Stimulated activated CD4-positive, alpha-beta T cell treated with anti-CD3 and anti-CD28 coated beads, Interleukin-15, amount 100 ng/mL, for 24 hours (primary cell): ENCODE data around the gene CPXM2.

Source experiments
- DNase-seq: peaks from one replicate; pipeline ENCODE4 v3.0.0-alpha.2; 2020

CPXM2 gene

DNA sequence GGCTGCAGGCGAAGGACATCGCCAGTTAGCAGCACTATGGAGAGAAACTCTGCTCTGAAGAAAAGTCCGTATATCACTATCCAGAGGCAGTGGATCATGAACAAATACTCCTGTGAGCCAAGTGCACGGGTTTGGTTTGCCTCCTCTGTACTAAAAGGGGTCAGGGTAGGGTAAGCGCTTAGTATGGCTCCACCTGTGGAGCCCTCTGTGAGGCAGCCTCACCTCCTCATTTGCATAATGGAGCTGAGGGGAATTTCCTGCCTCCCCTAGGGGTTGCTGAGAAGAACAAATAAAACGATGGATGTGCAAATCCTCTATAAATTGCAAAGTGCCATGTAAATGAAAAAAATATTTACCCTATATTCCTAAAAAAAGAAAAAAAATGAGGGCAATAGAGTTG, 162.1 kb downstream of the CPXM2 start:
- DNase-seq, result no peak

DNA sequence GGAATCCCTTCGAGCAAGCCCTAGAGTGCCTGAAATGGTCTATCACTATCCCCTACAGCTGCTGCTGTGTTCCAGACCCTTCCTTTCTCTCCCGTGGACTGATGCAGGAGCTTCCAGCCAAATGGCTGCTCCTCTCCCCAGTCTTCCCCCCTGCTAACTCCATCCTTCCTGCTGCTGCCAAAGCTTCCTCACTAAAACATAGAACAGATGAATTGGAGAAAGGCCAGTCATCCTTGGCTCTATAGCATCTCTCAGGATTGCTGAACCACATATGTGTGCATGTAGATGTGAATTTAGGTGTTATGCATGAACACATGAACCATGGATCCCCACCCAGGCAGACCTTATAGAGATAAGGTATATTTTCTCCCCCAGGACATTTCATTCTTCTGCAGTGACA, 164.8 kb downstream of the CPXM2 start:
- no peak for DNase-seq

DNA sequence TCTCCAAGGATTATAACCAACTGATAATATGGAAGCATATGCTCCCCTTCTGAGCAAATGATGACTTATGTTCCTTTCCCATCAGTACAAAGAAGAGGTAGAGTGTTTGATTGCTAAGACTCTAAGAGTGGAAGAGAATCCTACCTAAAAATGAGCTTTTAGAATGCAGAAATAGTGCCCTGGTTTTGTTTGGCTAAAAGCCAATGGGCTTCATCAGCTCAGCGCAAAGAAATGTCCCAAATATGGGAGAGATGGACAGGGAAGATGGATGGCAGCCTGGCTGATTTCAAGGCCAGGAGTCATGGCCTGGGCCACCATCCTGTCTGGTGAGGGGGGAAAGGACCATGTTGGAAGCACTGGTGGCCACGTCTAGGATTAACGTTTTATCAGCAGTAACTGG, 165.2 kb downstream of the CPXM2 start:
- DNase-seq, result no peak

DNA sequence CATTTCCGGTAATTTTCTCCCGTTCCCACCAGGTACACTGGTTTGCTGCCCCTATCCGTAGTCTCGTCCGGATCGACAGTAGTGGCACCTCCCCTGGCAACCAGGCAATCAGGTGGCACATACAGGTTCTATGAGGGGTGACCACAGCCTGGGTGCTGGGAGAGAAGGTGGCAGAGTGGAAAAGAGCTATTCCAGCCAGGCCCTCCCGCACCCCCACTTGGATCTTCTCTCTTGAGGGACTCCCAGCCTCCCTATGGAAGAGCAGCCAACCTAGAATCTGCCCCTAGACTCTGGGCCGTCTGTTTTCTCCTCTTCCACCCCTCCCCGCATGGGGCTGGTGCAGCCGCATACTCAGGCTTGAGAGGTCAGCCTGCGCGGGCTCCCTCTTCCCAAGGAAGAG, 166.9 kb downstream of the CPXM2 start:
- DNase-seq, result no peak

DNA sequence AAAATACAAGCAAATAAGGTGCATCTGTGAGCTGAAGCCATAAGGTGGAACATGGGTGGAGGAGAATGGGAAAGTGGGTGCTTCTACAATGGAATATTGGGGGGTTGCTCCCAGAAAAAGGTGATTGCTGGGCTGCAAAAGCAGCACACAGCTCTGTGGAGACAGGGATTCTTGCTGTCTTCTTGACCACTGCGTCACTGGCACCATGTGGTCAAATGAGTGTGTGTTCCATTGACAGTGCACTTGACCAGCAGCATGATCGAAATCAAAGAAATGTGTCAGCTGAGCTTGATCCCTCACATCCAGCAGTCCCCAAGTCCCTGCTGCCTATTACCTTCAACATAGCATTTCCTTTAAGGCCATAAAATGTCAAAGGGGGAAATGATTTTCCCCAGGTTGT, 169.3 kb downstream of the CPXM2 start:
- DNase-seq, result no peak

DNA sequence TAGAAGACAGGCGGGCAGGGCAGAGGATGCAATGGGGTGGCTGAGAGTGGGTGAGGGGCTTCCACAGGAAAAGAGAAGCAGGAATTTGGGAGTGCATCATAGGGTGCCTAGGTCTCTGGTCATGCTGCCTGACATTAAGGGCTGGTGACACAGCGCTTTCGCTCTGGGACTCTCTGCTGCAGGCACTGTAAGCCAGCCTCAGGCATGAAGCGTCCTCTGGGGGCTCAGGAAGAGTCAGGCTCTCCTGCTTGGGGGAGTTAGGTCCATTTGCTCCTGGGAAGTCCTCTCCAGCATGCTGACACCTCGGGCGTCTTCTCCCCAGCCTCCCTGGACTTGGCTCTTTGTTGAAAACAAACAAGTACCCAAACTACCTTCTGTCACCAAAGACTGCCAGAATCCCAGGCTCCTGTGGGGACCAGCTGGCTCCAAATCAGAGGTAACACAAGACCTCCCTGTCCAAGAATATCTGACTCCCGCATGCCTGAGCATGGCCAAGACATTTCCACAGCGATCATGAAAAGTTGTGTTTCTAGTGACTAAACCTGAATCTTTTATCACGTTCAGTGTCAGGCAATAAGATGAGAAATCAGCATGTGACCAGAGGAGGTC, 170.1 kb downstream of the CPXM2 start:
- DNase-seq, result no peak

DNA sequence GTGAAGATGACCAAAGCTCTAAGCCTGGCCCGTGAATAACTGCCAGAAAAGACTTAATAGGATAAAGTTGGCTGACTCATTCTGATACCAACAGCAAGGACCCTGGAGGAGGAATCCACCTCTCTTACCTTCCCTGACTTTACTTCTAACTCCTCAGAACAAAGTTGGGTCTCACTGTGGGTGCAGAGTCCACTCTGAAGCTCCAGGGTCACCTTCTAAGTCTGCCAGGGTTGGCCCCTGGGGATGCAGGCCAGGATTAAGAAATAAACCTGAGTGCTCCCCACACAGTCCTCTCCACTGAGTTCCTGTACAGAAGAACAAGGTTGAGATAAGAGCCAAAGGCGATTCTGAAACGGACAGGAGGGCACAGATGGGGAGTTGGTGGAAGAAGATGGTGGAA, 171.1 kb downstream of the CPXM2 start:
- DNase-seq, result no peak

DNA sequence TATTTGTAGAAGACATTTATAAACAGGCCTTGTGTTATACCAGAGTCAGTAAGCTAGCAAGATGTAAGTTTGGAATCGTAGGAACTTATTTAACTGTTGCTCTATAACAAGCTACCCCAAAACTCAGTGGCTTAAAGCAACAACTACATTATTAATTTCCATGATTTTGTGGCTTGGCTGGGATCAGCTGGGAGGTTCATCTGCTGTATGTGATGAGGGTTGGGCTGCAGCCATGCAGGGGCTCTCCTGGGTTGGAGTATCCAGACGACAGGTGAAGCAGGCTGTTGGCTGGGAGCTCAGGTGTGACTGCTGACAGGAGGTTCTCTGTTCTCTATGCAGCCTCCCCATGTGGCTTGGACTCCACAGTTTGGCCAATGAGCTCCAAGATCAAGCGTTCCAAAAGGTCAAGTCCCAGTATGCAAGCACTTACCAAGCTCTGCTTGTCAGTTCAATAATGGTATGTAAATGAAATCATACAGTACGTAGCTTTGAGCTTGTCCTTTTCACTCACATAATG, 173.0 kb downstream of the CPXM2 start:
- no peak for DNase-seq

DNA sequence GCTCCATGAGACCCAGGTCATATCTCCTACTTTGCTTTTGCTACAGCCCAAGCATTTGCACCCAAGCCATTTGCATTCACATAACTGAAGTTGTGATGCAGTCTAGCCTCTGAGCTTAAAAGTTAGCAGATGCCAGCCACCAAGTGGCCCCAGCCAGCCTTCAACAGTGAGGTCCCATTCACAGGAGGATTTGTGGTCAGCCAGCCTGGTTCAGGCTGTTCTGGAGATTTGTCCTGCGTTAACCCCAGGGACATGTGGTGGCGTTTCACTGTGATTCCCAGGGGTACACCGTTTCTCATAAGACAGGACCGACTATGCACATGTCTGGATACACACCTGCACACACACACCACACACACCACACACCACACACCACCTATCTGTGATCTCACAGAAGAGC, 174.3 kb downstream of the CPXM2 start:
- no peak for DNase-seq

DNA sequence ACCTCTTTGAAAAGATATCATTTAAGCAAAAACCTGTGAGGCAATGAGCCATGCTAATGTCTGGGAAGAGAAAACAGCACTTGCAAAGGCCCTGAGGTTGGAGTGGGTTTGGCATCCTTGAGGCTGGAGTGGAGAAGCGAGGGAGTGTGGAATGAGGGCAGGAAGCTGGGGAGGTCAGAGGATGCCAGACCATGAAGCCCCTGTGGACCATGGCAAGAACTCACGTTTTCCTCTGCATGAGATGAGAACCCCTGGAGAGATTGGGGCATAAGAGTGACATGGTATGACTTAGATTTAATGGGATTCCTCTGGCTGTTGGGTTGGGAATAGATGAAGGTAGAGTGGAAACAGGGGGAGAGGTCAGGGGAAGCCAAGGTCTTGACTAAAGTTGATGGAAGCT, 176.1 kb downstream of the CPXM2 start:
- no peak for DNase-seq

DNA sequence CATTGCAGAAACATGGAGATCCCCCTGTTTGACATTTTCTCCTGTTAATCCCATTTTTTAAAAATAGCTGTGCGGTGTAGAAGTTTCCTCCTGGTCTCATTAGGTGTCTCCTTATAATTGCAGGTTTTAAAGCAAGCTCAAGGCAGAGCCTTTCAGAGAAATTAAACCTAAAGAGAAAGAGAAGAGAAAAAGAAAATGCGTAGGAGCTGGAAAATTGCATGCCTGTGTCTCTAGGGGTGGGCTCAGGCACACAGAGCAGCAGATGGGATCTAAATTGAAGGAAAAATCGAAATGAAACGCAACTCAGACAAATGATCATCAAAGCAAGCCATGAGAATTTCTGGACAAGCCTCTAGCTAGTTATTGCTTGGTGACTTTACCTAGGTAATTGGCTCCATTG, 185.4 kb downstream of the CPXM2 start:
- DNase-seq, result no peak

DNA sequence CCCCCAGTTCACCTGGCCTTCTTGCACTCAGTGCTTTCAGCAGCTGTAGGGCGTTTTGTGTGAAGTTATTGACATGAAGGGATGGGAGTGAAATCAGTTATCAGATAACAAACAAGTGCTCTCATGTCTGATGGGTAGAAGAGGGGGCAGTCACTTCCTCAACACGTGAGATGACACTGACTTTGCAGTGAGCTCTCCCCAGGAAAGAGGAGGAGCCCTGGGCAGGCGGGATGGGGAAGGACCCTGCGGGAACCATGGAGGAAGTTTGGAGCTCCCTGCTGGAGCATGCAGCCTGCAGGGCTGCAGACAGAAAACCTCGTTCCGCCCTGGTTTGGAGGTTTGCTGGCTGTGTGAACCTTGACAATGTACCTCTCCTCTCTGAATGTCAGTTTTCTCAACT, 186.8 kb downstream of the CPXM2 start:
- DNase-seq, result no peak

DNA sequence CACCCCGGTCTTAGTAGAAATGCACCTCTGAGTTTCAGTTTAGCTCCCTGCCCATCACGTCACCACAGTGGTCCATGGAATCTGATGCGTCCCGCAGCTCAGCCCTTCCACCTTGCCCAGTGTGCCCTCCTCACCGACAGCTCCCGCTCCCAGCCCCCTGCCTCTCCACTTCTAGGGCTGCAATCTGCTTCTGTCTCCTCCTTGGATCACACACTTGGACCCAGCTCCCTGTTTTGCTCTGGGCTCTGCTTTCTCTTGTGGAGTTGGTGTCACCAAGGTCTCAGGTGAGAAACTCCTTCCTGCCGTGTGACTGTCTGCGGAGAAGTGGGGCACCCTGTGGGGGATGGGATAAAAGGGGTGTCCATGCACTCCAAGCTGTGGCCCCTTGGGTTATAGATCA, 187.5 kb downstream of the CPXM2 start:
- DNase-seq, result no peak

DNA sequence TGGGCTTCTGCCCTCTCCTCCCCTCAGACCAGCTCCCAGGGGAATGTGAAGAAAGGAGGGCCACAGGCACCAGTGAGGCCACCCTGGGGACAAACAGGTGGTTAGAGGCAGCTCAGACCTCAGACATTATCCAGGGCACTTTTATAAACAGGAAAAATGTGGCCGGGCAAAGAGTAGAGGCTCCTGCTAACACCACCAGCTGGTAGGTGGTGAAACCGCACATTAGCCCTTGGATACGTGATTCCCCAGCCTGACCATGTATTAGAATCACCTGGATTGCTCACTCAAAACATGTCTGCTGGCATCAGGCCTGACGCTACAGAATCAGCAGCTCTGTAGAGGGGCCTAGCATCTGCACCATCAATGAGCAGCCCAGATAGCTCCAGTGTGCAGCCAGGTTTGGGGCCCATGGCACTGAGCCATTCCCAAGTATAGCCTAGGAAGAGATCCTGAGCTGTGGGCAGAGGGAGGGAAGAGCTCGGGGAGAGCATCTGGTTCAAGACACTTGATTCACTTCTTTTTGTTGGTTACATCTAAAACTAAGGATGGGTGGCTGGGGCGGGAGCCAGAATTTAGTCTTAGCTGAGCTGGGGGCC, 188.3 kb downstream of the CPXM2 start:
- no peak for DNase-seq
